GM12878 (cell line): ENCODE data around the gene SSU72. TPM values are rescaled to one million over a fixed set of nuclear protein-coding genes. Genes with fewer than 3 reads are reported as not detected.

Experiments
- ATAC-seq: fragments of 200-7000 bp; cut with Tn5 transposase; 3 replicates; pipeline ENCODE4 v1.9.1; 2020; ENCODE audit warnings: mild to moderate bottlenecking, moderate library complexity
- BruUV-seq: library from RNA; stranded (reverse); fragments of 400-500 nt; replicated peaks from 2 replicates; lab custom pipeline; 2021; lab: Mats Ljungman, UMichigan
- CTCF ChIA-PET: fragments of 300-600 bp; sonication (Branson Sonifier 250); formaldehyde crosslinking; extraction: SDS; loops from one replicate; lab custom pipeline; 2021; ENCODE audit warnings: inconsistent platforms; lab: Yijun Ruan, JAX
- POLR2A ChIA-PET: fragments of 350-600 bp; formaldehyde crosslinking; extraction: SDS; loops from one replicate; lab custom pipeline; 2021; ENCODE audit warnings: inconsistent platforms; lab: Charles Lee
- RAD21 ChIA-PET: fragments of 300-600 bp; sonication (Branson Sonifier 250); formaldehyde crosslinking; loops from one replicate; lab custom pipeline; 2023; ENCODE audit warnings: antibody characterized with exemption; ENCODE audit not compliant: unreplicated experiment; lab: Charles Lee
- SMC1A ChIA-PET: fragments of 300-600 bp; sonication (Branson Sonifier 250); formaldehyde crosslinking; loops from one replicate; lab custom pipeline; 2023; ENCODE audit not compliant: unreplicated experiment, uncharacterized antibody; lab: Charles Lee
- DNase-seq: peaks from one replicate; pipeline ENCODE4 v3.0.0-alpha.2; 2011; ENCODE audit warnings: low read depth, low spot score
- FAIRE-seq: peaks from 3 replicates; lab custom pipeline; 2011; peaks lifted over from hg19 to GRCh38; lab: Jason Lieb, UNC
- H2AFZ ChIP-seq: 2 replicates; pipeline ENCODE4 v1.6.0; 2011; ENCODE audit warnings: low read depth, low read length, control low read depth; ENCODE audit not compliant: control insufficient read depth
- H3K27ac ChIP-seq: 2 replicates; pipeline ENCODE4 v1.5.1; 2011; ENCODE audit warnings: control low read depth; ENCODE audit not compliant: control insufficient read depth, insufficient read depth
- H3K27me3 ChIP-seq, 2 experiments: replicated peaks in 1 of 2; 2 replicates each; pipeline versions ENCODE4 v1.6.0 to v1.6.1; 2011; ENCODE audit warnings: low read length in 1 of 2; ENCODE audit not compliant: control insufficient read depth in 2 of 2, insufficient read depth in 2 of 2
- H3K36me3 ChIP-seq, 2 experiments: 2 replicates each; pipeline ENCODE4 v1.5.1; 2011; ENCODE audit warnings: low read length in 1 of 2; ENCODE audit not compliant: control insufficient read depth in 2 of 2, insufficient read depth in 2 of 2
- H3K4me1 ChIP-seq: 2 replicates; pipeline ENCODE4 v1.6.1; 2011; ENCODE audit warnings: mild to moderate bottlenecking, low read length, moderate library complexity, mixed read lengths; ENCODE audit not compliant: control insufficient read depth, insufficient read depth
- H3K4me2 ChIP-seq: 2 replicates; pipeline ENCODE4 v1.6.0; 2011; ENCODE audit warnings: control low read depth; ENCODE audit not compliant: control insufficient read depth, insufficient read depth
- H3K4me3 ChIP-seq: fragments of 200-600 bp; sonication (generic); 2 replicates; pipeline ENCODE4 v1.5.1; 2016
- H3K79me2 ChIP-seq: 2 replicates; pipeline ENCODE4 v1.6.0; 2011; ENCODE audit warnings: low read length; ENCODE audit not compliant: control insufficient read depth, insufficient read depth
- H3K9ac ChIP-seq: 2 replicates; pipeline ENCODE4 v1.8.0; 2011; ENCODE audit warnings: low read length, control low read depth, mixed read lengths; ENCODE audit not compliant: control insufficient read depth, insufficient read depth
- H3K9me3 ChIP-seq: replicated peaks from 3 replicates; pipeline ENCODE4 v1.5.1; 2011; ENCODE audit warnings: mild to moderate bottlenecking, low read length; ENCODE audit not compliant: control insufficient read depth, insufficient read depth
- H4K20me1 ChIP-seq: 2 replicates; pipeline ENCODE4 v1.6.0; 2011; ENCODE audit not compliant: control insufficient read depth, insufficient read depth
- POLR2A ChIP-seq: IDR thresholded peaks from 2 replicates; pipeline ENCODE4 v1.6.1; 2011; ENCODE audit warnings: low read depth, mild to moderate bottlenecking, low read length
- RAD51 ChIP-seq: fragments of 450-650 bp; IDR thresholded peaks from 2 replicates; pipeline ENCODE4 v1.6.1; 2016; ENCODE audit warnings: moderate library complexity, mild to moderate bottlenecking, inconsistent platforms
- RCOR1 ChIP-seq: conservative IDR thresholded peaks from 2 replicates; pipeline ENCODE4 v1.6.1; 2012; ENCODE audit warnings: low read depth, low read length, improper control_type of control experiment
- TARDBP ChIP-seq: IDR thresholded peaks from 2 replicates; pipeline ENCODE4 v1.6.1; 2016; ENCODE audit warnings: borderline replicate concordance
- TBL1XR1 ChIP-seq: IDR thresholded peaks from 2 replicates; pipeline ENCODE4 v1.6.1; 2012; ENCODE audit warnings: low read depth, low read length, improper control_type of control experiment
- ZNF622 ChIP-seq: fragments of 450-650 bp; IDR thresholded peaks from 2 replicates; pipeline ENCODE4 v1.6.1; 2017; ENCODE audit warnings: mild to moderate bottlenecking, inconsistent platforms
- WGBS: methylation state at CpG from one replicate; pipeline ENCODE4 v1.1.6; 2016; ENCODE audit warnings: low lambda C conversion rate; ENCODE audit not compliant: insufficient replicate concordance, insufficient coverage; ENCODE audit errors: missing lambda C conversion rate; 5-methylcytosine and 5-hydroxymethylcytosine counted together
- in situ Hi-C: fragments of 300-500 bp; cut with MboI; formaldehyde crosslinking; loops from 9 replicates; pipeline ENCODE4 v1.14.3; 2018; ENCODE audit warnings: mixed read lengths
- intact Hi-C: fragments of 100-400 bp; cut with micrococcal nuclease; formaldehyde crosslinking; loops from one replicate; pipeline ENCODE4 v1.14.2; 2022; ENCODE audit not compliant: unreplicated experiment
- polyA plus RNA-seq, 11 experiments: library from polyadenylated mRNA; depleted of rRNA in 4 of 11; unstranded in 6 of 11; stranded (reverse) in 5 of 11; fragments of >200 nt; fragmentation: Nextera tagmentation in 4 of 11; fragmentation: Illumina TruSeq in 1 of 11; extraction: Ambion mirVana in 4 of 11; extraction: Trizol in 1 of 11; gene quantifications; 1 replicate in 1 of 11; 2 replicates in 10 of 11; pipeline versions ENCODE4 v1.2.1 to v1.2.3, GENCODE V29; 2011 to 2016; ENCODE audit warnings: inconsistent platforms in 2 of 11, missing spikeins in 2 of 11, low read depth in 1 of 11
- total RNA-seq, 4 experiments: library from RNA; depleted of rRNA in 3 of 4; stranded (reverse); fragments of >200 nt in 3 of 4; fragmentation: Illumina TruSeq in 1 of 4; extraction: Trizol in 1 of 4; gene quantifications; 2 replicates each; pipeline versions ENCODE4 v1.2.1 to v1.2.3, GENCODE V29; 2013 to 2021
- TF ChIP-seq, protein P1 (sequence below): fragments of 450-650 bp; IDR thresholded peaks from 2 replicates; pipeline ENCODE4 v1.6.1; 2017; ENCODE audit warnings: mild to moderate bottlenecking
- TF ChIP-seq, protein P2 (sequence below): IDR thresholded peaks from 2 replicates; pipeline ENCODE4 v1.6.1; 2012; ENCODE audit warnings: improper control_type of control experiment, low read depth, low read length; ENCODE audit not compliant: insufficient replicate concordance

Gene SSU72
- total and polyA plus RNA-seq, 10 of the 15 experiments (the other 5 are each of a cell fraction or from before 2014, with no cell fraction given), result 28.6 to 172 (median 67.7) TPM

DNA sequence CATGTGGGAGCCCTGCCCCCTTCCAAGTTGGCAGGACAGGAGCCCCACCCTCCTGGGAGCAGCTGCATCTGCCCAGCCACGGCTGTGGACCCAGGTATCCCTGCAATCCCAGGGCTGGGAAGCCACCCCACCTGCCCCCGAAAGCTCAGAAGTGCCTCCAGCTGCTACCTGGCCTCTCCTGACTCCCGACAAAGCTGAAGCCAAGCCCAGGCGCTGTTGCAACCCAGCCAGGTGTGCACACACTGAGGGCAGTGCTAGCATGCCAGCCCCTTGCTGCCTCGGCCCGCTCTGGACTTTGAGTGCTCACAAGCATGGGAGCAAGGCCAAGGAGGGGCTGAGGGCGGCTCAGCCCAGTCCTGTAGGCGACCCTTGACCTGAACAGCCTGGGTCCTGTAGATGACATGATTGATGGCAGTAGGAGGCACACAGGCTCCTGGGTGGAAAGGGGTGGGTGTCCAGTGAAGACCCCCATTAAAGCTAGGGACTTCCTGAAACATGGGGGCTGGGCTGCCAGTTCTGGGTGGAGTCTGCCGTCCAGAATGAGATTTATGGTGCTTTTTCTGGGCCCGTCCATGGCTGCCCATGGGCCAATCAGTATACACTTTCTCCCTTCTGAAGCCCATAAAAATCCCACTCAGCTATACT, 2.8 kb upstream of the SSU72 start:
- TF ChIP-seq ZNF622, result no peak
- no peak for TF ChIP-seq POLR2A
- no peak for TF ChIP-seq RCOR1
- TF ChIP-seq TBL1XR1, result no peak
- TF ChIP-seq TARDBP, result no peak
- TF ChIP-seq, protein P1, sequence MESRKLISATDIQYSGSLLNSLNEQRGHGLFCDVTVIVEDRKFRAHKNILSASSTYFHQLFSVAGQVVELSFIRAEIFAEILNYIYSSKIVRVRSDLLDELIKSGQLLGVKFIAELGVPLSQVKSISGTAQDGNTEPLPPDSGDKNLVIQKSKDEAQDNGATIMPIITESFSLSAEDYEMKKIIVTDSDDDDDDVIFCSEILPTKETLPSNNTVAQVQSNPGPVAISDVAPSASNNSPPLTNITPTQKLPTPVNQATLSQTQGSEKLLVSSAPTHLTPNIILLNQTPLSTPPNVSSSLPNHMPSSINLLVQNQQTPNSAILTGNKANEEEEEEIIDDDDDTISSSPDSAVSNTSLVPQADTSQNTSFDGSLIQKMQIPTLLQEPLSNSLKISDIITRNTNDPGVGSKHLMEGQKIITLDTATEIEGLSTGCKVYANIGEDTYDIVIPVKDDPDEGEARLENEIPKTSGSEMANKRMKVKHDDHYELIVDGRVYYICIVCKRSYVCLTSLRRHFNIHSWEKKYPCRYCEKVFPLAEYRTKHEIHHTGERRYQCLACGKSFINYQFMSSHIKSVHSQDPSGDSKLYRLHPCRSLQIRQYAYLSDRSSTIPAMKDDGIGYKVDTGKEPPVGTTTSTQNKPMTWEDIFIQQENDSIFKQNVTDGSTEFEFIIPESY, result no peak
- TF ChIP-seq, protein P2, sequence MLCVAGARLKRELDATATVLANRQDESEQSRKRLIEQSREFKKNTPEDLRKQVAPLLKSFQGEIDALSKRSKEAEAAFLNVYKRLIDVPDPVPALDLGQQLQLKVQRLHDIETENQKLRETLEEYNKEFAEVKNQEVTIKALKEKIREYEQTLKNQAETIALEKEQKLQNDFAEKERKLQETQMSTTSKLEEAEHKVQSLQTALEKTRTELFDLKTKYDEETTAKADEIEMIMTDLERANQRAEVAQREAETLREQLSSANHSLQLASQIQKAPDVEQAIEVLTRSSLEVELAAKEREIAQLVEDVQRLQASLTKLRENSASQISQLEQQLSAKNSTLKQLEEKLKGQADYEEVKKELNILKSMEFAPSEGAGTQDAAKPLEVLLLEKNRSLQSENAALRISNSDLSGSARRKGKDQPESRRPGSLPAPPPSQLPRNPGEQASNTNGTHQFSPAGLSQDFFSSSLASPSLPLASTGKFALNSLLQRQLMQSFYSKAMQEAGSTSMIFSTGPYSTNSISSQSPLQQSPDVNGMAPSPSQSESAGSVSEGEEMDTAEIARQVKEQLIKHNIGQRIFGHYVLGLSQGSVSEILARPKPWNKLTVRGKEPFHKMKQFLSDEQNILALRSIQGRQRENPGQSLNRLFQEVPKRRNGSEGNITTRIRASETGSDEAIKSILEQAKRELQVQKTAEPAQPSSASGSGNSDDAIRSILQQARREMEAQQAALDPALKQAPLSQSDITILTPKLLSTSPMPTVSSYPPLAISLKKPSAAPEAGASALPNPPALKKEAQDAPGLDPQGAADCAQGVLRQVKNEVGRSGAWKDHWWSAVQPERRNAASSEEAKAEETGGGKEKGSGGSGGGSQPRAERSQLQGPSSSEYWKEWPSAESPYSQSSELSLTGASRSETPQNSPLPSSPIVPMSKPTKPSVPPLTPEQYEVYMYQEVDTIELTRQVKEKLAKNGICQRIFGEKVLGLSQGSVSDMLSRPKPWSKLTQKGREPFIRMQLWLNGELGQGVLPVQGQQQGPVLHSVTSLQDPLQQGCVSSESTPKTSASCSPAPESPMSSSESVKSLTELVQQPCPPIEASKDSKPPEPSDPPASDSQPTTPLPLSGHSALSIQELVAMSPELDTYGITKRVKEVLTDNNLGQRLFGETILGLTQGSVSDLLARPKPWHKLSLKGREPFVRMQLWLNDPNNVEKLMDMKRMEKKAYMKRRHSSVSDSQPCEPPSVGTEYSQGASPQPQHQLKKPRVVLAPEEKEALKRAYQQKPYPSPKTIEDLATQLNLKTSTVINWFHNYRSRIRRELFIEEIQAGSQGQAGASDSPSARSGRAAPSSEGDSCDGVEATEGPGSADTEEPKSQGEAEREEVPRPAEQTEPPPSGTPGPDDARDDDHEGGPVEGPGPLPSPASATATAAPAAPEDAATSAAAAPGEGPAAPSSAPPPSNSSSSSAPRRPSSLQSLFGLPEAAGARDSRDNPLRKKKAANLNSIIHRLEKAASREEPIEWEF, result no peak
- no peak for TF ChIP-seq RAD51
- H3K9me3 ChIP-seq, result no peaks in the 10 kb centered on the region
- H2AFZ ChIP-seq, result no peak overlapping the region
- RAD21 ChIA-PET, result no interaction called here
- no peak overlapping the region for H3K4me2 ChIP-seq
- H4K20me1 ChIP-seq, result no peaks in the 10 kb centered on the region
- SMC1A ChIA-PET, result interaction anchor here (0.9 to 1.3 kb wide), 2 partner anchors 20 to 37 kb away, joined by 3 read pairs; no protein-coding TSS in a partner anchor
- no TSS peak for BruUV-seq
- H3K4me1 ChIP-seq, result no peaks in the 10 kb centered on the region
- H3K9ac ChIP-seq, result no peak overlapping the region
- 38% methylated on average over 9 of the region's 10 CpGs for WGBS
- in situ Hi-C loops (no loop called here), intact Hi-C loops (no loop called here)
- CTCF ChIA-PET, result interaction anchor here (0.8 kb wide), 1 partner anchor 11 kb away, joined by 4 read pairs; no protein-coding TSS in a partner anchor
- POLR2A ChIA-PET, result interaction anchor here (0.6 kb wide), 1 partner anchor 30 kb away, joined by 5 read pairs; no protein-coding TSS in a partner anchor
- H3K36me3 ChIP-seq, result no peaks in the 10 kb centered on the region
- H3K79me2 ChIP-seq, result peaks cover 27% of the 10 kb centered on the region
- H3K4me3 ChIP-seq, result no peak overlapping the region
- DNase-seq (no peak), ATAC-seq (no peak), FAIRE-seq (no peak)
- H3K27ac ChIP-seq, result no peak overlapping the region
- H3K27me3 ChIP-seq, result 0 out of 4 replicates have a peak, but pooled peaks cover 0 to 3% of the 10 kb centered on the region in 2 experiments
